Neural cell (in vitro differentiated cells): Measurements from ENCODE around the gene CD6. TPM values are rescaled to one million over a fixed set of nuclear protein-coding genes. Genes with fewer than 3 reads are reported as not detected.

Experiments used
- H2AFZ ChIP-seq: fragments of 200-600, 300-800 bp; sonication (generic), shearing (Covaris generic); 2 replicates; pipeline ENCODE4 v1.6.0; 2014; ENCODE audit warnings: low read depth, mild to moderate bottlenecking, antibody characterized with exemption, low read length, moderate library complexity
- H3F3A ChIP-seq: fragments of 200-600 bp; shearing (Covaris generic); 2 replicates; pipeline ENCODE4 v1.6.1; 2016; ENCODE audit warnings: mild to moderate bottlenecking, moderate library complexity, mixed read lengths, antibody characterized with exemption, low read length; ENCODE audit not compliant: insufficient read depth, poor library complexity, severe bottlenecking
- H3K27ac ChIP-seq: fragments of 200-600, 300-800 bp; sonication (generic), shearing (Covaris generic); 2 replicates; pipeline ENCODE4 v1.5.1; 2014; ENCODE audit warnings: mild to moderate bottlenecking, low read length, moderate library complexity
- H3K27me3 ChIP-seq: fragments of 300-800, 200-600 bp; sonication (generic), shearing (Covaris generic); 2 replicates; pipeline ENCODE4 v1.6.0; 2014; ENCODE audit warnings: mild to moderate bottlenecking, low read depth, low read length, moderate library complexity; ENCODE audit not compliant: insufficient read depth
- H3K36me3 ChIP-seq: fragments of 300-800, 200-600 bp; sonication (generic), shearing (Covaris generic); 2 replicates; pipeline ENCODE4 v1.5.1; 2014; ENCODE audit warnings: mild to moderate bottlenecking, antibody characterized with exemption, low read length, moderate library complexity; ENCODE audit not compliant: insufficient read depth
- H3K4me2 ChIP-seq: fragments of 300-800, 200-600 bp; sonication (generic), shearing (Covaris generic); 2 replicates; pipeline ENCODE4 v1.6.0; 2014; ENCODE audit warnings: mild to moderate bottlenecking, low read length
- H3K4me3 ChIP-seq: fragments of 300-800, 200-600 bp; sonication (generic), shearing (Covaris generic); 2 replicates; pipeline ENCODE4 v1.5.1; 2014; ENCODE audit warnings: mild to moderate bottlenecking, low read length, moderate library complexity
- H3K79me2 ChIP-seq: fragments of 200-600 bp; shearing (Covaris generic); replicated peaks from 2 replicates; pipeline ENCODE4 v1.6.0; 2014; ENCODE audit warnings: mild to moderate bottlenecking, low read length, moderate library complexity; ENCODE audit not compliant: insufficient read depth
- H3K9ac ChIP-seq: fragments of 300-800, 200-600 bp; sonication (generic), shearing (Covaris generic); 2 replicates; pipeline ENCODE4 v1.6.1; 2016; ENCODE audit warnings: mild to moderate bottlenecking, low read length, mixed read lengths
- H3K9me2 ChIP-seq: fragments of 200-600 bp; shearing (Covaris generic); 2 replicates; pipeline ENCODE4 v1.6.1; 2016; ENCODE audit warnings: mild to moderate bottlenecking, low read length, mixed read lengths; ENCODE audit not compliant: insufficient read depth
- H3K9me3 ChIP-seq: fragments of 200-600, 300-800 bp; sonication (generic), shearing (Covaris generic); 2 replicates; pipeline ENCODE4 v1.6.1; 2016; ENCODE audit warnings: mild to moderate bottlenecking, mixed run types, low read length, moderate library complexity, mixed read lengths
- H4K20me1 ChIP-seq: fragments of 200-600 bp; shearing (Covaris generic); 2 replicates; pipeline ENCODE4 v1.6.1; 2016; ENCODE audit warnings: mild to moderate bottlenecking, mixed run types; ENCODE audit not compliant: insufficient read depth
- EP300 ChIP-seq: fragments of 450-650 bp; conservative IDR thresholded peaks from 2 replicates; pipeline ENCODE4 v1.6.1; 2014; ENCODE audit warnings: antibody characterized with exemption, mild to moderate bottlenecking, moderate library complexity; ENCODE audit not compliant: poor library complexity, severe bottlenecking
- EZH2 ChIP-seq: fragments of 200-600, 300-800 bp; shearing (Covaris generic), sonication (generic); IDR thresholded peaks from 2 replicates; pipeline ENCODE4 v1.6.1; 2014; ENCODE audit warnings: antibody characterized with exemption, low read length, borderline replicate concordance, mild to moderate bottlenecking; ENCODE audit not compliant: insufficient read depth, poor library complexity, severe bottlenecking
- MXI1 ChIP-seq: fragments of 450-650 bp; conservative IDR thresholded peaks from 2 replicates; pipeline ENCODE4 v1.6.1; 2014; ENCODE audit warnings: antibody characterized with exemption, mild to moderate bottlenecking; ENCODE audit not compliant: poor library complexity, severe bottlenecking
- POLR2AphosphoS5 ChIP-seq: IDR thresholded peaks from 2 replicates; pipeline ENCODE4 v1.6.1; 2012
- RAD21 ChIP-seq: fragments of 450-650 bp; conservative IDR thresholded peaks from 2 replicates; pipeline ENCODE4 v1.6.1; 2014; ENCODE audit warnings: antibody characterized with exemption, mild to moderate bottlenecking, moderate library complexity
- SMC3 ChIP-seq: fragments of 450-650 bp; conservative IDR thresholded peaks from 2 replicates; pipeline ENCODE4 v1.6.1; 2014; ENCODE audit warnings: antibody characterized with exemption, mild to moderate bottlenecking, moderate library complexity; ENCODE audit not compliant: poor library complexity
- TAF1 ChIP-seq: IDR thresholded peaks from 2 replicates; pipeline ENCODE4 v1.6.1; 2012; ENCODE audit warnings: low read depth
- polyA plus RNA-seq: library from polyadenylated mRNA; depleted of rRNA; stranded (reverse); fragments of >200 nt; gene quantifications from 2 replicates; pipeline ENCODE4 v1.2.3, GENCODE V29; 2014
- TF ChIP-seq, protein P1 (sequence below): IDR thresholded peaks from 2 replicates; pipeline ENCODE4 v1.6.1; 2012; ENCODE audit warnings: borderline replicate concordance
- TF ChIP-seq, protein P2 (sequence below): fragments of 450-650 bp; IDR thresholded peaks from 2 replicates; pipeline ENCODE4 v1.5.1; 2014; ENCODE audit warnings: antibody characterized with exemption, mild to moderate bottlenecking, moderate library complexity; ENCODE audit not compliant: poor library complexity, severe bottlenecking

CD6 gene
- polyA plus RNA-seq, 1 donor from 2014 or later = not detected

DNA sequence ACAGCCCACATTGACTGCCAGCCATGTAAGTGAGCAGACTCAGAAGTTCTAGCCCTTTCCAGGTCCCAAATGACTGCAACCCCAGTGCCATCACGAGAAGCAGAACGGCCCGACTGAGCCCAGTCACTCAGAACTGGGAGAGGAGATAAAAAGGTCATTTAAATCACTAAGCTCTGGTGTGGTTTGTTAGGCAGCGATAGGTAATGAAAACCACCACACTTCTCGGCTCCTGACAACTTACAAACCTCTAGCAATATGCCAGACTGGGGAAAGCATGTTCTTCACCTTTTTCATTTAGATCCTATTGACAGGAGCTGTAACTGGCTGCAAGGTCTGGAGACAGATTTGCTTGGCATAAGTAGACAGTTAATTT, 26.2 kb upstream of the CD6 start:
- no peaks in the 10 kb centered on the region for H3K27me3 ChIP-seq
- no peak for TF ChIP-seq SMC3
- no peak for TF ChIP-seq RAD21
- no peak for TF ChIP-seq TAF1
- no peak for TF ChIP-seq EP300
- TF ChIP-seq, protein P1, sequence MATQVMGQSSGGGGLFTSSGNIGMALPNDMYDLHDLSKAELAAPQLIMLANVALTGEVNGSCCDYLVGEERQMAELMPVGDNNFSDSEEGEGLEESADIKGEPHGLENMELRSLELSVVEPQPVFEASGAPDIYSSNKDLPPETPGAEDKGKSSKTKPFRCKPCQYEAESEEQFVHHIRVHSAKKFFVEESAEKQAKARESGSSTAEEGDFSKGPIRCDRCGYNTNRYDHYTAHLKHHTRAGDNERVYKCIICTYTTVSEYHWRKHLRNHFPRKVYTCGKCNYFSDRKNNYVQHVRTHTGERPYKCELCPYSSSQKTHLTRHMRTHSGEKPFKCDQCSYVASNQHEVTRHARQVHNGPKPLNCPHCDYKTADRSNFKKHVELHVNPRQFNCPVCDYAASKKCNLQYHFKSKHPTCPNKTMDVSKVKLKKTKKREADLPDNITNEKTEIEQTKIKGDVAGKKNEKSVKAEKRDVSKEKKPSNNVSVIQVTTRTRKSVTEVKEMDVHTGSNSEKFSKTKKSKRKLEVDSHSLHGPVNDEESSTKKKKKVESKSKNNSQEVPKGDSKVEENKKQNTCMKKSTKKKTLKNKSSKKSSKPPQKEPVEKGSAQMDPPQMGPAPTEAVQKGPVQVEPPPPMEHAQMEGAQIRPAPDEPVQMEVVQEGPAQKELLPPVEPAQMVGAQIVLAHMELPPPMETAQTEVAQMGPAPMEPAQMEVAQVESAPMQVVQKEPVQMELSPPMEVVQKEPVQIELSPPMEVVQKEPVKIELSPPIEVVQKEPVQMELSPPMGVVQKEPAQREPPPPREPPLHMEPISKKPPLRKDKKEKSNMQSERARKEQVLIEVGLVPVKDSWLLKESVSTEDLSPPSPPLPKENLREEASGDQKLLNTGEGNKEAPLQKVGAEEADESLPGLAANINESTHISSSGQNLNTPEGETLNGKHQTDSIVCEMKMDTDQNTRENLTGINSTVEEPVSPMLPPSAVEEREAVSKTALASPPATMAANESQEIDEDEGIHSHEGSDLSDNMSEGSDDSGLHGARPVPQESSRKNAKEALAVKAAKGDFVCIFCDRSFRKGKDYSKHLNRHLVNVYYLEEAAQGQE = no peak
- no peak for TF ChIP-seq MXI1
- TF ChIP-seq EZH2 = no peak
- TF ChIP-seq, protein P2, sequence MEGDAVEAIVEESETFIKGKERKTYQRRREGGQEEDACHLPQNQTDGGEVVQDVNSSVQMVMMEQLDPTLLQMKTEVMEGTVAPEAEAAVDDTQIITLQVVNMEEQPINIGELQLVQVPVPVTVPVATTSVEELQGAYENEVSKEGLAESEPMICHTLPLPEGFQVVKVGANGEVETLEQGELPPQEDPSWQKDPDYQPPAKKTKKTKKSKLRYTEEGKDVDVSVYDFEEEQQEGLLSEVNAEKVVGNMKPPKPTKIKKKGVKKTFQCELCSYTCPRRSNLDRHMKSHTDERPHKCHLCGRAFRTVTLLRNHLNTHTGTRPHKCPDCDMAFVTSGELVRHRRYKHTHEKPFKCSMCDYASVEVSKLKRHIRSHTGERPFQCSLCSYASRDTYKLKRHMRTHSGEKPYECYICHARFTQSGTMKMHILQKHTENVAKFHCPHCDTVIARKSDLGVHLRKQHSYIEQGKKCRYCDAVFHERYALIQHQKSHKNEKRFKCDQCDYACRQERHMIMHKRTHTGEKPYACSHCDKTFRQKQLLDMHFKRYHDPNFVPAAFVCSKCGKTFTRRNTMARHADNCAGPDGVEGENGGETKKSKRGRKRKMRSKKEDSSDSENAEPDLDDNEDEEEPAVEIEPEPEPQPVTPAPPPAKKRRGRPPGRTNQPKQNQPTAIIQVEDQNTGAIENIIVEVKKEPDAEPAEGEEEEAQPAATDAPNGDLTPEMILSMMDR = no peak
- no peak for TF ChIP-seq POLR2AphosphoS5
- no peak overlapping the region for H3K27ac ChIP-seq

DNA sequence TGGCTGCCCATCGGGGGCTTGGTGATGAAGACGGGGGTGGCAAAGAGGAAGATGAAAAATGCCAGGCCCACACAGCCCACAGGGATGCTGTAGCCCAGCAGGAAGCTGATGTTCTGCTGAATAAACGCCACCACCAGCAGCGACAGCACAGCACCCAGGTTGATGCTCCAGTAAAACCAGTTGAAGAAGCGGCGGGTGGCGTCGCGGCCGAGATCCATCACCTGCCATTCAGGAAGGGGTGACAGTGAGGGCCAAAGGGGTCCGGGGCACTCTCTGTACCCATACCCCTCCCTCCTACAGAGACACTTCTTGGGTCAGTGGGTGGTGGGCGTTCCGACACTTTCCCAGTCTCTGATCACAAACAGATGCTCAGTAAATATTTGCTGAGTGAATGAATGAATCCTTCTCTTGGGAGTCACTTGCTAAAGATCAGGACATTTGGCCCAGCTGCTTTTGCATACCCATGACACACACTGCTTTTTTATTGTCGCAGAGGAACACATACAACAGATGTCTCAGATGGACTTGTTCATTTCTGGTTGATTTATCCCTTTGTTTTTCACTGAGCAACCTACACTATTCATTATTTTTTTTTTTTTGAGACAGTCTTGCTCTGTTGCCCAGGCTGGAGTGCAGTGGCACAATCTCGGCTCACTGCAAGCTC, 24.7 kb upstream of the CD6 start:
- Histone ChIP-seq H3K27ac (no peak overlapping the region), H3K4me3 (no peak overlapping the region), H2AFZ (no peak overlapping the region), H3K27me3 (peaks cover 7% of the 10 kb centered on the region), H3K79me2 (no peaks in the 10 kb centered on the region), H4K20me1 (no peaks in the 10 kb centered on the region), H3K4me2 (no peak overlapping the region), H3K9ac (no peak overlapping the region), H3K36me3 (no peaks in the 10 kb centered on the region), H3K9me2 (no peaks in the 10 kb centered on the region), H3K9me3 (no peaks in the 10 kb centered on the region), H3F3A (no peaks in the 10 kb centered on the region)
- TF ChIP-seq, protein P2 = no peak
- TF ChIP-seq EZH2 = no peak
- TF ChIP-seq, protein P1 = no peak
- TF ChIP-seq EP300 = no peak
- no peak for TF ChIP-seq POLR2AphosphoS5
- TF ChIP-seq TAF1 = no peak
- no peak for TF ChIP-seq RAD21
- no peak for TF ChIP-seq SMC3
- no peak for TF ChIP-seq MXI1

More for the DNA sequence above, 26.2 kb upstream of the CD6 start:
- Histone ChIP-seq H3K36me3 (no peaks in the 10 kb centered on the region), H3K9me2 (no peaks in the 10 kb centered on the region), H4K20me1 (no peaks in the 10 kb centered on the region), H3K4me3 (no peak overlapping the region), H2AFZ (no peak overlapping the region), H3K4me2 (no peak overlapping the region), H3F3A (no peaks in the 10 kb centered on the region), H3K9ac (no peak overlapping the region), H3K79me2 (no peaks in the 10 kb centered on the region), H3K9me3 (no peaks in the 10 kb centered on the region)
